Neural progenitor cell (in vitro differentiated cells): Measurements from ENCODE around the gene VPS72.

Source experiments
- EZH2phosphoT487 ChIP-seq: fragments of 200-600 bp; sonication (generic); IDR thresholded peaks from 2 replicates; pipeline ENCODE4 v1.6.1; 2017; ENCODE audit warnings: antibody characterized with exemption
- TF ChIP-seq, protein P1 (sequence below): fragments of 200-600 bp; sonication (generic); IDR thresholded peaks from 2 replicates; pipeline ENCODE4 v1.5.1; 2017; ENCODE audit warnings: antibody characterized with exemption, mild to moderate bottlenecking

- TF ChIP-seq EZH2phosphoT487: no peak
- TF ChIP-seq, protein P1, sequence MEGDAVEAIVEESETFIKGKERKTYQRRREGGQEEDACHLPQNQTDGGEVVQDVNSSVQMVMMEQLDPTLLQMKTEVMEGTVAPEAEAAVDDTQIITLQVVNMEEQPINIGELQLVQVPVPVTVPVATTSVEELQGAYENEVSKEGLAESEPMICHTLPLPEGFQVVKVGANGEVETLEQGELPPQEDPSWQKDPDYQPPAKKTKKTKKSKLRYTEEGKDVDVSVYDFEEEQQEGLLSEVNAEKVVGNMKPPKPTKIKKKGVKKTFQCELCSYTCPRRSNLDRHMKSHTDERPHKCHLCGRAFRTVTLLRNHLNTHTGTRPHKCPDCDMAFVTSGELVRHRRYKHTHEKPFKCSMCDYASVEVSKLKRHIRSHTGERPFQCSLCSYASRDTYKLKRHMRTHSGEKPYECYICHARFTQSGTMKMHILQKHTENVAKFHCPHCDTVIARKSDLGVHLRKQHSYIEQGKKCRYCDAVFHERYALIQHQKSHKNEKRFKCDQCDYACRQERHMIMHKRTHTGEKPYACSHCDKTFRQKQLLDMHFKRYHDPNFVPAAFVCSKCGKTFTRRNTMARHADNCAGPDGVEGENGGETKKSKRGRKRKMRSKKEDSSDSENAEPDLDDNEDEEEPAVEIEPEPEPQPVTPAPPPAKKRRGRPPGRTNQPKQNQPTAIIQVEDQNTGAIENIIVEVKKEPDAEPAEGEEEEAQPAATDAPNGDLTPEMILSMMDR: no peak
These were observed 55.0 kb downstream of the VPS72 start for GRCh38 chr1:151134991-151135390.
